ENCODE results near the gene HOXA4. TPM values are rescaled to one million over a fixed set of nuclear protein-coding genes. Genes with fewer than 3 reads are reported as not detected.
A peak's percentile ranks its signal among the peaks of the same experiment; 100 is the strongest.

The HOXA4 gene
- total and polyA plus RNA-seq, 12 donors, result 3.3 to 12.6 (median 6.8) TPM

DNA sequence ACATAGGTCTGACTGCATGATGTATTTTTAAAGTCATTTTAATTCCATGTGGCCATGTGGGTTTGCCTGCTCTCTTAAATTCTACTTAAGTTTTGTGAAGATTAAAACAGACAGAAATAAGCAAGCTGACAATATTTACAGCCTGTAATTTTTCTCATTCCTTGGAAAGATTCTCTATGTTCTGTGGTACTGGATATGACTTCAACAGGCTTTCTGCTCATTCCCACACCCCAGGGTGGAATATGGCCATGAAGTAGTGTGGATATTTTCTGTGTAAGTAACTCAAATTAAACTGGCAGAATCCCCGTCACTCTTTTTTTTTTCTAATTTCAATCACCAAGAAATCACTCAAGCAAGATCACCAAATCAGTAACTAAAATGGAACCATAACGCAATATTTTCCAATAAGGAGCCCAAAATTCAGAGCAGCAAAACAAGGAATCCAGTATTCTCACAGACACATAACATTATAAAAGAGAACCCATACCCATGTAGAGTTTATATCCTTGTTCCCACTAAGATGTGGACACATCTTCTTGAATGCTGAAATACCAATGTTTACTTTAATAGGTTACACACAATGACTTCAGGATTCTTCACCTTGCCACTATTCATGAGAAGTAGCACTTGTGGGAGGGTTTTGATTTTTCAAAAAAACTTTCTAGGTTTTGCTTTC lies 7.2 kb upstream of the HOXA4 start:
- Histone ChIP-seq H3K9me3 (replicated peaks in 1 of 3) (no peaks in the 10 kb centered on the region), H3K27me3 (no peaks in the 10 kb centered on the region), H3K4me3 (no peak overlapping the region), H3K4me1 (replicated peaks in 1 of 2) (peaks cover 12 to 37% of the 10 kb centered on the region in 2 donors), H3K27ac (peak overlapping the region in 4 of 5 donors; percentile 59 to 99 (median 81)), H3K36me3 (replicated peaks in 1 of 2) (no peaks in the 10 kb centered on the region)
- intact Hi-C loops (cut with DNase I), result no loop called here
- TF ChIP-seq, protein P1, sequence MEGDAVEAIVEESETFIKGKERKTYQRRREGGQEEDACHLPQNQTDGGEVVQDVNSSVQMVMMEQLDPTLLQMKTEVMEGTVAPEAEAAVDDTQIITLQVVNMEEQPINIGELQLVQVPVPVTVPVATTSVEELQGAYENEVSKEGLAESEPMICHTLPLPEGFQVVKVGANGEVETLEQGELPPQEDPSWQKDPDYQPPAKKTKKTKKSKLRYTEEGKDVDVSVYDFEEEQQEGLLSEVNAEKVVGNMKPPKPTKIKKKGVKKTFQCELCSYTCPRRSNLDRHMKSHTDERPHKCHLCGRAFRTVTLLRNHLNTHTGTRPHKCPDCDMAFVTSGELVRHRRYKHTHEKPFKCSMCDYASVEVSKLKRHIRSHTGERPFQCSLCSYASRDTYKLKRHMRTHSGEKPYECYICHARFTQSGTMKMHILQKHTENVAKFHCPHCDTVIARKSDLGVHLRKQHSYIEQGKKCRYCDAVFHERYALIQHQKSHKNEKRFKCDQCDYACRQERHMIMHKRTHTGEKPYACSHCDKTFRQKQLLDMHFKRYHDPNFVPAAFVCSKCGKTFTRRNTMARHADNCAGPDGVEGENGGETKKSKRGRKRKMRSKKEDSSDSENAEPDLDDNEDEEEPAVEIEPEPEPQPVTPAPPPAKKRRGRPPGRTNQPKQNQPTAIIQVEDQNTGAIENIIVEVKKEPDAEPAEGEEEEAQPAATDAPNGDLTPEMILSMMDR (IDR thresholded peaks at IDR 0.05), result no peak
- no peak for TF ChIP-seq POLR2A (IDR thresholded peaks at IDR 0.05)
- DNase-seq, result no peak
- WGBS, 4 donors, result 80 to 88% (median 86%) methylated on average over 2 of the region's 2 CpGs

DNA sequence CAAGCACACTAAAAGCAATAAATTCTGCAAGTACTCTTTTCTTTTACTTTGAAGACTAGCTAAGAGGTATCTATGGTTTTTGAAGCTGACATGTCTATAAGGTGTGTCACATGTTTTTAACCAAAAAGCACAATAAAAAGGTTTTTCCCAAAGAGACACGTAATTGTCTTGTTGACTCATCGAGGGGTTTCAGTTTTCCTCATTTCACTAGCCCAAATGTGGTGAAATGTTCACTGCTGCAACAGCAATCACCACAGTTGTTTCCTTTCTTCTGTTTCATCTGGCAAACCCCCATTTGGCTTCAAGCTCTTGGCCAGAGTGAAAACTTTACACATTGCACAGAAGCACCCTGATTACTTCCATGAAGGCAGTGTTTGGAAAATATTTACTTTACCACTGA lies 3.8 kb upstream of the HOXA4 start:
- H3K27me3 ChIP-seq, result no peaks in the 10 kb centered on the region
- intact Hi-C loops (cut with DNase I), result no loop called here

DNA sequence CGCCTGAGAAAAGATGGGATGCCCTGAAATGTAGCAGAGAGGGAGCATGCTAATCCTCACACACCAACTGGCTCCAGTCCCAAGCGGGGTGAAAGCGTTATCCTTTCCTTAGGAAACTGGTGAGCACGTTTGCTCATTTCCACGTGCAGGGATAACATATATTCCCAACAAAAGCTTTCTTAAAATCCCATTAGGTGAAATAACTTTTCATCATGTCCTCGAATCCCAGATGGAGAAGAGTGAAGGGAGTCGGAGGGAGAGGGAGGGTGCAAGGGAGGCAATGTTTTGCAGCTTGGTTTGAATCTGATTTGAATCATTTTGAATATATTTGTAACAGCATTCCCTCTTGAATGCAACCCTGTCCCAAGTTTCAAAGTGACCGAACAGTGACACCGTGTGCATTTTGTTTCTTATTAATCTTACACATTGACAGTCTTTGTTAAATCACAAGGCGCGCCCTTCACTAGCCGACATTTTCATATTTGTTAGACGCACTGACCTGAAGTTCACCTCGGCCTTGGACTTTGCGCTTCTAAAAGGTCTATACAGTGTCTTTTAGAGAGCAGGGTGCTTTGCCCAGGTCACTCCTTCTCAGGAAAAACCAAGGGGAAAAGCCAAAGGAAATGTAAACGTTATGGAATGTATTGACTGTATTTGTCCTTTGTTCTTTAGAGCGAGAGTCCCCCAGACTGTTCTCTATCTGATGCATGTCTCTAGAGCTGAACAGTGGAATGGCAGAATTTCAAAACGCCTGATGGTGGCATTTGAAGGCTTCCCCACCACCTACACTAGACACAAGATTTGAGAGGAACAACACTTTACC lies 3.1 kb upstream of the HOXA4 start:
- 69 to 75% (median 73%) methylated on average over 18 of the region's 18 CpGs for WGBS, 4 donors
- intact Hi-C loops (cut with DNase I), result no loop called here
- no peak overlapping the region for H3K4me3 ChIP-seq
- peaks cover 13 to 44% of the 10 kb centered on the region in 2 donors for H3K4me1 ChIP-seq (replicated peaks in 1 of 2)
- TF ChIP-seq, protein P1 (IDR thresholded peaks at IDR 0.05), result no peak
- TF ChIP-seq POLR2A (IDR thresholded peaks at IDR 0.05), result no peak
- peak overlapping the region in 2 of 5 donors; percentile 42 to 73 for H3K27ac ChIP-seq
- H3K9me3 ChIP-seq (replicated peaks in 1 of 3), result no peaks in the 10 kb centered on the region
- no peaks in the 10 kb centered on the region for H3K27me3 ChIP-seq
- DNase-seq, result peak in 3 of 7 donors; percentile 14 to 52 (median 18)
- H3K36me3 ChIP-seq (replicated peaks in 1 of 2), result no peaks in the 10 kb centered on the region

More for the DNA sequence above, 3.8 kb upstream of the HOXA4 start:
- Histone ChIP-seq H3K36me3 (replicated peaks in 1 of 2) (no peaks in the 10 kb centered on the region), H3K4me1 (replicated peaks in 1 of 2) (peaks cover 11 to 41% of the 10 kb centered on the region in 2 donors), H3K27ac (peak overlapping the region in 2 of 5 donors; percentile 42 to 73), H3K4me3 (no peak overlapping the region), H3K9me3 (replicated peaks in 1 of 3) (no peaks in the 10 kb centered on the region)
- WGBS, 4 donors, result 48 to 63% (median 56%) methylated on average over 2 of the region's 2 CpGs
- no peak for TF ChIP-seq POLR2A (IDR thresholded peaks at IDR 0.05)
- TF ChIP-seq, protein P1 (IDR thresholded peaks at IDR 0.05), result no peak
- peak in 2 of 7 donors; percentile 23 to 57 for DNase-seq

DNA sequence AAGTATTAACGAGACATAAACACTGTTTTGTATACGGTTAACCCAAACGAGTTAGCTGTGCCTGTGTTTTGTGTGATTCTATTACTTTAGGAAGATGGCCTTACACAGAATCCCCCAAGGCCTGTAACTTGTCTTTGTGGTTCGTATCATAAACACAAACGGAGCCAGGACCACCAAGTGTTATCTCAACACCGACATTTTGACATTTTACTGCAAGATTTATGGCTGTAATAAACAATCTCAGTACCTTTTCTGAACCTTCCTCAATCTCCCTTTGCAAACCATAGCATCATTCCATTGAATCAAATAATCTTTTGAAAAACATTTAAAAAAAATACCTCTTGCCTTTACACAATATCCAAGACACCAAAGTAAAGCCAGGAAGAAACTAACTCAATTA lies 2.4 kb upstream of the HOXA4 start:
- H3K36me3 ChIP-seq (replicated peaks in 1 of 2), result no peaks in the 10 kb centered on the region
- no peaks in the 10 kb centered on the region for H3K9me3 ChIP-seq (replicated peaks in 1 of 3)
- DNase-seq, result no peak
- intact Hi-C loops (cut with DNase I), result no loop called here
- H3K4me1 ChIP-seq (replicated peaks in 1 of 2), result peaks cover 13 to 51% of the 10 kb centered on the region in 2 donors
- WGBS, 4 donors, result 68 to 72% (median 70%) methylated on average over 6 of the region's 6 CpGs
- TF ChIP-seq, protein P1 (IDR thresholded peaks at IDR 0.05), result no peak
- no peak for TF ChIP-seq POLR2A (IDR thresholded peaks at IDR 0.05)
- no peaks in the 10 kb centered on the region for H3K27me3 ChIP-seq
- H3K4me3 ChIP-seq, result no peak overlapping the region
- H3K27ac ChIP-seq, result no peak overlapping the region
